Adrenal gland (tissue), 12 donors: ENCODE measurements around the gene CCDC69. TPM values are rescaled to one million over a fixed set of nuclear protein-coding genes. Genes with fewer than 3 reads are reported as not detected.

Source experiments
- DNase-seq, 7 donors: peaks; one replicate each; pipeline ENCODE4 v3.0.0-alpha.2; 2019 to 2020
- H3K27ac ChIP-seq, 5 donors: fragments of 200-600 bp; sonication (generic) in 4 of 5; 1 replicate in 3 of 5; 2 replicates in 2 of 5; pipeline versions ENCODE4 v1.5.1 to v1.8.0; 2016 to 2020; ENCODE audit warnings: mild to moderate bottlenecking in 1 of 5
- H3K27me3 ChIP-seq: fragments of 200-600 bp; 2 replicates; pipeline ENCODE4 v1.8.0; 2021
- H3K36me3 ChIP-seq, 2 donors: fragments of 200-600 bp; replicated peaks in 1 of 2; 1 replicate in 1 of 2; 2 replicates in 1 of 2; pipeline versions ENCODE4 v1.5.1 to v1.8.0; 2018 to 2022
- H3K4me1 ChIP-seq, 2 donors: fragments of 200-600 bp; replicated peaks in 1 of 2; 1 replicate in 1 of 2; 2 replicates in 1 of 2; pipeline versions ENCODE4 v1.5.1 to v1.8.0; 2018 to 2021
- H3K4me3 ChIP-seq, 4 donors: fragments of 200-600 bp; sonication (generic) in 3 of 4; one replicate each; pipeline ENCODE4 v1.5.1; 2016 to 2018
- H3K9me3 ChIP-seq, 3 donors: fragments of 200-600 bp; sonication (generic) in 1 of 3; replicated peaks in 1 of 3; 1 replicate in 2 of 3; 2 replicates in 1 of 3; pipeline versions ENCODE4 v1.5.1 to v1.8.0; 2016 to 2021
- CTCF ChIP-seq, 6 experiments: fragments of 450-650 bp in 4 of 6; fragments of 200-600 bp in 2 of 6; sonication (generic) in 1 of 6; IDR thresholded peaks; 1 replicate in 5 of 6; 2 replicates in 1 of 6; pipeline versions ENCODE4 v1.5.1 to v1.8.0; 2016 to 2021; ENCODE audit warnings: antibody characterized with exemption in 6 of 6, mild to moderate bottlenecking in 2 of 6, moderate library complexity in 1 of 6
- POLR2A ChIP-seq, 2 donors: fragments of 450-650 bp; IDR thresholded peaks; one replicate each; pipeline ENCODE4 v1.6.1; 2017; ENCODE audit warnings: antibody characterized with exemption in 2 of 2, mild to moderate bottlenecking in 2 of 2, moderate library complexity in 1 of 2
- WGBS, 4 donors: extraction: QIAGEN DNeasy Blood & Tissue Kit in 2 of 4; methylation state at CpG; one replicate each; pipeline versions ENCODE4 v1.1.5 to v1.1.7; 2013 to 2017; 5-methylcytosine and 5-hydroxymethylcytosine counted together
- intact Hi-C, 2 donors: fragments of 100-400 bp; cut with DNase I; formaldehyde crosslinking; loops; one replicate each; pipeline versions ENCODE4 v1.14.1 to v1.15.0; 2022 to 2023
- polyA plus RNA-seq, 3 donors: library from polyadenylated mRNA; stranded (reverse); fragments of 200-250 nt in 2 of 3; fragments of 350-450 nt in 1 of 3; fragmentation: Illumina TruSeq in 1 of 3; extraction: RNeasy Lipid Tissue Mini Kit (QIAGEN cat#74804) in 1 of 3; gene quantifications; one replicate each; pipeline ENCODE4 v1.2.3, GENCODE V29; 2013 to 2014
- total RNA-seq, 9 donors: library from RNA; depleted of rRNA in 4 of 9; stranded (reverse); fragments of >200 nt in 4 of 9; fragments of 120-200 nt in 1 of 9; fragmentation: NEBNext Ultra II Directional in 1 of 9; extraction: Animal tissue kit (Norgen Biotek cat#: 25700) in 1 of 9; gene quantifications; one replicate each; pipeline versions ENCODE4 v1.1.0 to v1.2.4, GENCODE V29; 2013 to 2023
- donor health status: healthy with polysubstance abuse.
- donor health status: Bipolar disorder and iron deficiency.
- donor health status: DM: yes; HTN: yes; CAD: no.
- donor health status: DM: no; HTN: no; CAD: no.
- donor health status: DM: no; HTN: no; CAD: no.
- donor health status: DM: yes; HTN: yes; CAD: no.

CCDC69 gene
- total and polyA plus RNA-seq, 12 donors, result 76.1 to 241 (median 174) TPM

GRCh38 chr5:151183456-151184245 lies 40.2 kb downstream of the CCDC69 start:
- Histone ChIP-seq H3K4me1 (peaks cover 0 to 8% of the 10 kb centered on the region in 2 donors), H3K36me3 (peaks cover 0 to 25% of the 10 kb centered on the region in 2 donors), H3K27me3 (no peaks in the 10 kb centered on the region), H3K4me3 (no peak overlapping the region), H3K27ac (peak overlapping the region in 1 of 5 donors; percentile 38), H3K9me3 (no peaks in the 10 kb centered on the region)
- DNase-seq, result peak in 1 of 7 donors; percentile 30
- intact Hi-C loops, result no loop called here
- TF ChIP-seq CTCF (IDR thresholded peaks at IDR 0.05), result no peak
- no peak for TF ChIP-seq POLR2A (IDR thresholded peaks at IDR 0.05)
- WGBS, 4 donors, result 85 to 92% (median 90%) methylated on average over 3 to 7 of the region's 7 CpGs

GRCh38 chr5:151182976-151183375 lies 40.9 kb downstream of the CCDC69 start:
- Histone ChIP-seq H3K27ac (peak overlapping the region in 1 of 5 donors; percentile 38), H3K27me3 (no peaks in the 10 kb centered on the region), H3K4me1 (peaks cover 0 to 8% of the 10 kb centered on the region in 2 donors), H3K36me3 (peaks cover 0 to 25% of the 10 kb centered on the region in 2 donors), H3K9me3 (no peaks in the 10 kb centered on the region), H3K4me3 (no peak overlapping the region)
- DNase-seq, result peak in 1 of 7 donors; percentile 40
- WGBS, 4 donors, result 79 to 92% (median 82%) methylated on average over 8 of the region's 8 CpGs
- intact Hi-C loops, result no loop called here
- no peak for TF ChIP-seq CTCF (IDR thresholded peaks at IDR 0.05)
- no peak for TF ChIP-seq POLR2A (IDR thresholded peaks at IDR 0.05)

GRCh38 chr5:151182524-151182900 lies 41.4 kb downstream of the CCDC69 start:
- no peaks in the 10 kb centered on the region for H3K27me3 ChIP-seq
- H3K9me3 ChIP-seq, result no peaks in the 10 kb centered on the region
- WGBS, 4 donors, result 75 to 79% (median 77%) methylated on average over 3 to 4 of the region's 4 CpGs
- intact Hi-C loops, result no loop called here
- H3K27ac ChIP-seq, result peak overlapping the region in 2 of 5 donors; percentile 29 to 38
- peak in 1 of 7 donors; percentile 29 for DNase-seq
- H3K4me3 ChIP-seq, result no peak overlapping the region
- H3K4me1 ChIP-seq, result peaks cover 0 to 8% of the 10 kb centered on the region in 2 donors
- TF ChIP-seq POLR2A (IDR thresholded peaks at IDR 0.05) (no peak), CTCF (IDR thresholded peaks at IDR 0.05) (no peak)
- peaks cover 0 to 25% of the 10 kb centered on the region in 2 donors for H3K36me3 ChIP-seq

GRCh38 chr5:151181818-151182523 lies 41.9 kb downstream of the CCDC69 start:
- intact Hi-C loops, result no loop called here
- TF ChIP-seq POLR2A (IDR thresholded peaks at IDR 0.05), result no peak
- TF ChIP-seq CTCF (IDR thresholded peaks at IDR 0.05), result no peak
- H3K27me3 ChIP-seq, result no peaks in the 10 kb centered on the region
- H3K36me3 ChIP-seq, result peaks cover 0 to 25% of the 10 kb centered on the region in 2 donors
- WGBS, 4 donors, result 59 to 76% (median 70%) methylated on average over 4 of the region's 4 CpGs
- peak in 1 of 7 donors; percentile 15 for DNase-seq
- H3K4me3 ChIP-seq, result no peak overlapping the region
- H3K4me1 ChIP-seq, result peaks cover 0 to 8% of the 10 kb centered on the region in 2 donors
- no peaks in the 10 kb centered on the region for H3K9me3 ChIP-seq
- H3K27ac ChIP-seq, result peak overlapping the region in 2 of 5 donors; percentile 29 to 44
